OCI-LY7 (cell line): ENCODE data around the gene ARL5B.

ENCODE experiments used
- EZH2phosphoT487 ChIP-seq: fragments of 200-600 bp; sonication (generic); IDR thresholded peaks from 2 replicates; pipeline ENCODE4 v1.6.1; 2018; ENCODE audit warnings: low read depth, borderline replicate concordance, mild to moderate bottlenecking, mixed run types, antibody characterized with exemption, low read length, moderate library complexity, mixed read lengths
- TF ChIP-seq, protein P1 (sequence below): fragments of 200-600 bp; sonication (generic); conservative IDR thresholded peaks from 2 replicates; pipeline ENCODE4 v1.5.1; 2014; ENCODE audit warnings: mild to moderate bottlenecking, antibody characterized with exemption, low read length, moderate library complexity, mixed read lengths

DNA sequence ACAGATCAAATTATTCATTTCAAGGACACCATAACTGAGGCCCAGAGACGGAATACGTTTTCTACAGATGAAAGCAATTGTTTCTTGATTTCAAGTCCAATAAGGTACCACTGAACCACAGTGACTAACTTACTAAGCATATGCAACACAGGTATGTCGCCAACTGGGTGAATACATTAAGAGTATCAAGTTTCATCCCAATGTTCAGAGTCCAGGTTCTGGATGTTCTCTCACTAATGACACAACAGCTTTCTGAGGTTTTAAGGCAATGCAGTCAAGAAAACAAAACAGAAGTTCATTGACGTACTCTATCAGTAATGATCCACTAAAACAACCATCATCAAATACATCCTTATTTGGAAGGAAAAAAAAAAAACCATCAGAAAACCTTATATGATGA, 43.6 kb upstream of the ARL5B start:
- TF ChIP-seq, protein P1, sequence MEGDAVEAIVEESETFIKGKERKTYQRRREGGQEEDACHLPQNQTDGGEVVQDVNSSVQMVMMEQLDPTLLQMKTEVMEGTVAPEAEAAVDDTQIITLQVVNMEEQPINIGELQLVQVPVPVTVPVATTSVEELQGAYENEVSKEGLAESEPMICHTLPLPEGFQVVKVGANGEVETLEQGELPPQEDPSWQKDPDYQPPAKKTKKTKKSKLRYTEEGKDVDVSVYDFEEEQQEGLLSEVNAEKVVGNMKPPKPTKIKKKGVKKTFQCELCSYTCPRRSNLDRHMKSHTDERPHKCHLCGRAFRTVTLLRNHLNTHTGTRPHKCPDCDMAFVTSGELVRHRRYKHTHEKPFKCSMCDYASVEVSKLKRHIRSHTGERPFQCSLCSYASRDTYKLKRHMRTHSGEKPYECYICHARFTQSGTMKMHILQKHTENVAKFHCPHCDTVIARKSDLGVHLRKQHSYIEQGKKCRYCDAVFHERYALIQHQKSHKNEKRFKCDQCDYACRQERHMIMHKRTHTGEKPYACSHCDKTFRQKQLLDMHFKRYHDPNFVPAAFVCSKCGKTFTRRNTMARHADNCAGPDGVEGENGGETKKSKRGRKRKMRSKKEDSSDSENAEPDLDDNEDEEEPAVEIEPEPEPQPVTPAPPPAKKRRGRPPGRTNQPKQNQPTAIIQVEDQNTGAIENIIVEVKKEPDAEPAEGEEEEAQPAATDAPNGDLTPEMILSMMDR: no peak
- no peak for TF ChIP-seq EZH2phosphoT487
